ENCODE data around the gene CHN2.

- no peak for TF ChIP-seq CTCF (IDR thresholded peaks at IDR 0.05)
- TF ChIP-seq POLR2AphosphoS5 (IDR thresholded peaks at IDR 0.05) = no peak
- no peak for TF ChIP-seq POLR2A (IDR thresholded peaks at IDR 0.05; ENCODE audit: low read depth)
These were observed 177.9 kb downstream of the CHN2 start for GRCh38 chr7:29372351-29373090.
